Calu3 (cell line): ENCODE data around the gene C19orf85. TPM values are rescaled to one million over a fixed set of nuclear protein-coding genes. Genes with fewer than 3 reads are reported as not detected.

Experiments
- BruUV-seq: library from RNA; stranded (reverse); fragments of 400-500 nt; replicated peaks from 2 replicates; lab custom pipeline; 2021; lab: Mats Ljungman, UMichigan
- CTCF ChIA-PET: fragments of 300-600 bp; sonication (Branson Sonifier 250); formaldehyde crosslinking; loops from one replicate; lab custom pipeline; 2022; ENCODE audit warnings: antibody characterized with exemption; lab: Charles Lee
- DNase-seq: peaks from one replicate; pipeline ENCODE4 v3.0.0; 2022
- H3K27ac Mint-ChIP-seq: one replicate; pipeline ENCODE4 v1.8.0; 2022; ENCODE audit warnings: mixed read lengths; ENCODE audit not compliant: unreplicated experiment
- H3K27me3 Mint-ChIP-seq: one replicate; pipeline ENCODE4 v1.8.0; 2022; ENCODE audit warnings: mixed read lengths; ENCODE audit not compliant: unreplicated experiment
- H3K36me3 Mint-ChIP-seq: one replicate; pipeline ENCODE4 v1.8.0; 2022; ENCODE audit warnings: mild to moderate bottlenecking, moderate library complexity, mixed read lengths; ENCODE audit not compliant: insufficient read depth, unreplicated experiment
- H3K4me1 Mint-ChIP-seq: one replicate; pipeline ENCODE4 v1.8.0; 2022; ENCODE audit warnings: mild to moderate bottlenecking, low read depth, mixed read lengths; ENCODE audit not compliant: unreplicated experiment
- H3K4me3 Mint-ChIP-seq: one replicate; pipeline ENCODE4 v1.8.0; 2022; ENCODE audit warnings: mild to moderate bottlenecking, low read depth, moderate library complexity, mixed read lengths; ENCODE audit not compliant: unreplicated experiment
- H3K9me3 Mint-ChIP-seq: one replicate; pipeline ENCODE4 v1.8.0; 2022; ENCODE audit warnings: low read depth, mixed read lengths; ENCODE audit not compliant: unreplicated experiment
- CTCF ChIP-seq: fragments of 200-600 bp; IDR thresholded peaks from one replicate; pipeline ENCODE4 v1.8.0; 2022; ENCODE audit warnings: antibody characterized with exemption; ENCODE audit not compliant: unreplicated experiment
- intact Hi-C: fragments of 100-400 bp; cut with micrococcal nuclease; formaldehyde crosslinking; loops from one replicate; pipeline ENCODE4 v1.10.0; 2022; ENCODE audit not compliant: unreplicated experiment
- total RNA-seq: library from RNA; stranded (reverse); gene quantifications from 2 replicates; pipeline ENCODE4 v1.2.3, GENCODE V29; 2022

C19orf85 gene
- total RNA-seq, 1 experiment from 2014 or later = not detected

GRCh38 chr19:55486043-55486970 is 21.8 kb upstream of the C19orf85 start:
- no TSS peak for BruUV-seq
- Mint-ChIP-seq H3K27me3 (peaks cover 9% of the 10 kb centered on the region), H3K27ac (peak overlapping the region; percentile 78), H3K36me3 (peaks cover 58% of the 10 kb centered on the region), H3K4me1 (peaks cover 9% of the 10 kb centered on the region), H3K9me3 (no peaks in the 10 kb centered on the region), H3K4me3 (peak overlapping the region; percentile 64)
- intact Hi-C loops = no loop called here
- CTCF ChIA-PET = interaction anchor here (0.8 to 1.9 kb wide), 3 partner anchors 9 to 19 kb away, joined by 3 to 8 read pairs (median 4); no protein-coding TSS in a partner anchor
- TF ChIP-seq CTCF = no peak
- DNase-seq = no peak

GRCh38 chr19:55485439-55486011 is 21.0 kb upstream of the C19orf85 start:
- CTCF ChIA-PET = interaction anchor here (0.8 to 1.9 kb wide), 6 partner anchors 8 to 139 kb away, joined by 3 to 8 read pairs (median 4); partner anchors contain the start of gene ZNF784
- peaks cover 9% of the 10 kb centered on the region for H3K4me1 Mint-ChIP-seq
- intact Hi-C loops = no loop called here
- TSS peak; percentile 79 for BruUV-seq
- H3K27ac Mint-ChIP-seq = peak overlapping the region; percentile 78
- peaks cover 1% of the 10 kb centered on the region for H3K27me3 Mint-ChIP-seq
- TF ChIP-seq CTCF = no peak
- no peaks in the 10 kb centered on the region for H3K9me3 Mint-ChIP-seq
- no peak for DNase-seq
- peaks cover 58% of the 10 kb centered on the region for H3K36me3 Mint-ChIP-seq
- H3K4me3 Mint-ChIP-seq = peak overlapping the region; percentile 64

GRCh38 chr19:55484593-55485438 is 20.3 kb upstream of the C19orf85 start, which contains the start of gene NAT14:
Gene NAT14 (plus strand): TSS chr19:55485188. CDS start chr19:55485709, 521 bp downstream.
- peak within 1 kb of the TSS; percentile 78 for H3K27ac Mint-ChIP-seq
- no peak for TF ChIP-seq CTCF

More at GRCh38 chr19:55484593-55485438, 20.3 kb upstream of the C19orf85 start, which contains the start of gene NAT14:
- no TSS peak for BruUV-seq
- peaks cover 13% of the 10 kb centered on the region for H3K4me1 Mint-ChIP-seq
- H3K9me3 Mint-ChIP-seq = no peaks in the 10 kb centered on the region
- peak; percentile 84 for DNase-seq
- intact Hi-C loops = no loop called here
- H3K36me3 Mint-ChIP-seq = peaks cover 59% of the 10 kb centered on the region
- H3K4me3 Mint-ChIP-seq = peak within 1 kb of the TSS; percentile 64
- H3K27me3 Mint-ChIP-seq = no peaks in the 10 kb centered on the region
- CTCF ChIA-PET = interaction anchor here (0.5 to 1.9 kb wide), 6 partner anchors 8 to 450 kb away, joined by 3 to 8 read pairs (median 4); partner anchors contain the start of gene ZNF784
